Stomach (tissue), 4 donors: ENCODE results near the gene FIGN.

ENCODE experiments used
- EP300 ChIP-seq: sonication (generic); formaldehyde crosslinking; IDR thresholded peaks from one replicate; pipeline ENCODE4 v1.6.1; 2017; ENCODE audit warnings: antibody characterized with exemption
- TF ChIP-seq, protein P1 (sequence below), 7 experiments: fragments of 450-650 bp in 4 of 7; fragments of 200-600 bp in 3 of 7; sonication (generic) in 3 of 7; IDR thresholded peaks; one replicate each; pipeline ENCODE4 v1.5.1; 2016 to 2019; ENCODE audit warnings: antibody characterized with exemption in 7 of 7, control low read depth in 2 of 7, mild to moderate bottlenecking in 1 of 7

DNA sequence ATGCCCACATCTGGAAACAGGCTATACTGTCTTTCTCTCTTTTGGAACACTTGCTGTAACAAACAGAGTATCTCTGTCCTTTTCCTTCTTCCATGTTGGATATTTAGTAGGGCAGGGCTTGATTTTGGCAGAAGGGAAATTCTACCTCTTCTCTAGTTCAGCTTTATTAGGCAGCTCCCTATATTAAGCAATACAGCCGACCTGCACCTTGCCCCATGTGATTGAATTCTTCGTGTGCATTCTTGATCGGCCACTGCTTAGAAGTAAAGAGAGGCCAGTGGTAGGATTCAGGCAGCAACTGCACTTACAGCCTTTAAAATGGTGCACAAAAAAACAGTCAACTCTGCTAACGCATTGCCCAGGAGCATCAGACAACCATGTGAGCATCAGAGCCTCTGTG, 31.3 kb upstream of the FIGN start:
- TF ChIP-seq EP300 = no peak
- TF ChIP-seq, protein P1, sequence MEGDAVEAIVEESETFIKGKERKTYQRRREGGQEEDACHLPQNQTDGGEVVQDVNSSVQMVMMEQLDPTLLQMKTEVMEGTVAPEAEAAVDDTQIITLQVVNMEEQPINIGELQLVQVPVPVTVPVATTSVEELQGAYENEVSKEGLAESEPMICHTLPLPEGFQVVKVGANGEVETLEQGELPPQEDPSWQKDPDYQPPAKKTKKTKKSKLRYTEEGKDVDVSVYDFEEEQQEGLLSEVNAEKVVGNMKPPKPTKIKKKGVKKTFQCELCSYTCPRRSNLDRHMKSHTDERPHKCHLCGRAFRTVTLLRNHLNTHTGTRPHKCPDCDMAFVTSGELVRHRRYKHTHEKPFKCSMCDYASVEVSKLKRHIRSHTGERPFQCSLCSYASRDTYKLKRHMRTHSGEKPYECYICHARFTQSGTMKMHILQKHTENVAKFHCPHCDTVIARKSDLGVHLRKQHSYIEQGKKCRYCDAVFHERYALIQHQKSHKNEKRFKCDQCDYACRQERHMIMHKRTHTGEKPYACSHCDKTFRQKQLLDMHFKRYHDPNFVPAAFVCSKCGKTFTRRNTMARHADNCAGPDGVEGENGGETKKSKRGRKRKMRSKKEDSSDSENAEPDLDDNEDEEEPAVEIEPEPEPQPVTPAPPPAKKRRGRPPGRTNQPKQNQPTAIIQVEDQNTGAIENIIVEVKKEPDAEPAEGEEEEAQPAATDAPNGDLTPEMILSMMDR (IDR thresholded peaks at IDR 0.05) = no peak
